ENCODE data around the gene UMODL1.
"Not testable (repeated sequence)": the region's sequence is repeated elsewhere in the genome, so short reads cannot be mapped to it uniquely, and the experiment has no call there.

- not testable (repeated sequence) for TF ChIP-seq EZH2 (IDR thresholded peaks at IDR 0.05); POLR2AphosphoS5 (IDR thresholded peaks at IDR 0.05; ENCODE audit: borderline replicate concordance, low read depth, low read length)
Measured at GRCh38 chr21:42116551-42116950, 45.4 kb downstream of the UMODL1 start.
